Endothelial cell of umbilical vein (primary cell): ENCODE measurements around the gene CCN5. TPM values are rescaled to one million over a fixed set of nuclear protein-coding genes. Genes with fewer than 3 reads are reported as not detected.
A peak's percentile ranks its signal among the peaks of the same experiment; 100 is the strongest.

Experiments
- BruUV-seq: library from RNA; stranded (reverse); fragments of 400-500 nt; replicated peaks from 2 replicates; lab custom pipeline; 2021; lab: Mats Ljungman, UMichigan
- CTCF ChIA-PET: fragments of 300-600, 350-600 bp; sonication (Branson Sonifier 250); formaldehyde crosslinking; loops from one replicate; lab custom pipeline; 2021; ENCODE audit warnings: antibody characterized with exemption, inconsistent platforms; lab: Charles Lee
- POLR2A ChIA-PET: fragments of 300-600, 350-600 bp; sonication (Branson Sonifier 250); formaldehyde crosslinking; loops from one replicate; lab custom pipeline; 2021; ENCODE audit warnings: antibody characterized with exemption, inconsistent platforms; lab: Charles Lee
- DNase-seq: peaks from one replicate; pipeline ENCODE4 v3.0.0-alpha.2; 2011; ENCODE audit warnings: low read depth, low spot score
- FAIRE-seq: peaks from 2 replicates; lab custom pipeline; 2011; peaks lifted over from hg19 to GRCh38; lab: Jason Lieb, UNC
- H2AFZ ChIP-seq: 2 replicates; pipeline ENCODE4 v1.6.0; 2012; ENCODE audit warnings: low read depth, low read length, control low read depth, inconsistent platforms
- H3K27ac ChIP-seq: 2 replicates; pipeline ENCODE4 v1.5.1; 2011; ENCODE audit warnings: low read depth, mild to moderate bottlenecking, control low read depth, low read length, moderate library complexity; ENCODE audit not compliant: insufficient read depth
- H3K27me3 ChIP-seq, 2 experiments: 2 replicates each; pipeline versions ENCODE4 v1.6.0 to v1.6.1; 2011; ENCODE audit warnings: low read length in 2 of 2, mixed read lengths in 1 of 2; ENCODE audit not compliant: control insufficient read depth in 2 of 2, insufficient read depth in 2 of 2
- H3K36me3 ChIP-seq, 2 experiments: 2 replicates in 1 of 2; 3 replicates in 1 of 2; pipeline ENCODE4 v1.5.1; 2011; ENCODE audit warnings: low read length in 2 of 2, mild to moderate bottlenecking in 1 of 2, moderate library complexity in 1 of 2; ENCODE audit not compliant: control insufficient read depth in 2 of 2, insufficient read depth in 2 of 2; ENCODE audit errors: extremely low read depth in 1 of 2
- H3K4me1 ChIP-seq: 3 replicates; pipeline ENCODE4 v1.5.1; 2011; ENCODE audit warnings: mild to moderate bottlenecking, low read length; ENCODE audit not compliant: control insufficient read depth, insufficient read depth; ENCODE audit errors: extremely low read depth
- H3K4me2 ChIP-seq: 2 replicates; pipeline ENCODE4 v1.6.1; 2011; ENCODE audit warnings: low read length, control low read depth, mixed read lengths; ENCODE audit not compliant: insufficient read depth
- H3K4me3 ChIP-seq, 3 experiments: fragments of 200-600 bp in 1 of 3; sonication (generic), shearing (Covaris generic) in 1 of 3; replicated peaks in 1 of 3; 2 replicates each; pipeline ENCODE4 v1.5.1; 2011 to 2016; ENCODE audit warnings: control low read depth in 3 of 3, low read length in 3 of 3, mild to moderate bottlenecking in 2 of 3, inconsistent platforms in 1 of 3, low read depth in 1 of 3, moderate library complexity in 1 of 3; ENCODE audit not compliant: insufficient read depth in 1 of 3
- H3K79me2 ChIP-seq: 2 replicates; pipeline ENCODE4 v1.6.0; 2012; ENCODE audit warnings: low read length, inconsistent platforms; ENCODE audit not compliant: control insufficient read depth, insufficient read depth
- H3K9ac ChIP-seq: replicated peaks from 2 replicates; pipeline ENCODE3; 2011; ENCODE audit warnings: low read length, control low read depth; ENCODE audit not compliant: insufficient read depth; ENCODE audit errors: extremely low read depth
- H3K9me1 ChIP-seq: replicated peaks from 3 replicates; pipeline ENCODE4 v1.6.0; 2011; ENCODE audit warnings: mild to moderate bottlenecking, low read length; ENCODE audit not compliant: control insufficient read depth, insufficient read depth; ENCODE audit errors: extremely low read depth
- H3K9me3 ChIP-seq: replicated peaks from 2 replicates; pipeline ENCODE4 v1.5.1; 2012; ENCODE audit warnings: low read length, inconsistent platforms; ENCODE audit not compliant: control insufficient read depth, insufficient read depth
- H4K20me1 ChIP-seq: replicated peaks from 2 replicates; pipeline ENCODE3; 2011; ENCODE audit warnings: mild to moderate bottlenecking, low read length; ENCODE audit not compliant: control insufficient read depth, insufficient read depth; ENCODE audit errors: extremely low read depth
- CTCF ChIP-seq, 2 donors: IDR thresholded peaks; 1 replicate in 1 of 2; 2 replicates in 1 of 2; pipeline ENCODE4 v1.5.1; 2011; ENCODE audit warnings: low read length in 2 of 2, mild to moderate bottlenecking in 2 of 2, moderate library complexity in 2 of 2, control low read depth in 1 of 2, inconsistent platforms in 1 of 2, low read depth in 1 of 2; ENCODE audit not compliant: insufficient read depth in 1 of 2; ENCODE audit errors: extremely low read depth in 1 of 2
- EZH2 ChIP-seq: IDR thresholded peaks from 2 replicates; pipeline ENCODE4 v1.6.1; 2012; ENCODE audit warnings: borderline replicate concordance, low read depth, mild to moderate bottlenecking, moderate library complexity, low read length, inconsistent platforms; ENCODE audit not compliant: severe bottlenecking
- GATA2 ChIP-seq: IDR thresholded peaks from 2 replicates; pipeline ENCODE4 v1.7.0; 2011; ENCODE audit warnings: low read depth, mild to moderate bottlenecking, moderate library complexity, mixed read lengths, low read length; ENCODE audit not compliant: insufficient read length, insufficient read depth
- JUN ChIP-seq: IDR thresholded peaks from 2 replicates; pipeline ENCODE4 v1.6.1; 2011; ENCODE audit warnings: borderline replicate concordance, low read depth; ENCODE audit not compliant: insufficient read length, insufficient read depth
- POLR2A ChIP-seq: IDR thresholded peaks from 2 replicates; pipeline ENCODE4 v1.6.1; 2012; ENCODE audit warnings: low read depth, mild to moderate bottlenecking, control low read depth, low read length
- dilution Hi-C: fragments of 300-500 bp; cut with MboI; formaldehyde crosslinking; loops from one replicate; pipeline ENCODE4 v1.15.0; 2019; ENCODE audit warnings: low sequenced_read_pairs; ENCODE audit not compliant: extremely low pct_ligation_motif_present
- intact Hi-C: fragments of 100-400 bp; cut with micrococcal nuclease; formaldehyde crosslinking; loops from one replicate; pipeline ENCODE4 v1.10.0; 2022
- polyA plus RNA-seq, 4 experiments: library from polyadenylated mRNA; depleted of rRNA in 3 of 4; stranded (reverse) in 3 of 4; unstranded in 1 of 4; fragments of >200 nt; gene quantifications; 2 replicates each; pipeline versions ENCODE4 v1.2.1 to v1.2.3, GENCODE V29; 2011 to 2012; ENCODE audit warnings: missing spikeins in 1 of 4
- total RNA-seq: library from RNA; stranded (reverse); gene quantifications from 2 replicates; pipeline ENCODE4 v1.2.3, GENCODE V29; 2021
- TF ChIP-seq, protein P1 (sequence below): IDR thresholded peaks from 2 replicates; pipeline ENCODE4 v1.6.1; 2011; ENCODE audit not compliant: insufficient read depth, insufficient read length

The CCN5 gene
- total and polyA plus RNA-seq, 2 donors (not counting 3 experiments of a cell fraction or from before 2014, with no cell fraction given) = 0.03 TPM; not detected in 1

- Histone ChIP-seq H3K4me3 (no peak overlapping the region), H3K9me3 (no peaks in the 10 kb centered on the region), H4K20me1 (no peaks in the 10 kb centered on the region), H2AFZ (peak overlapping the region; percentile 91), H3K9me1 (no peaks in the 10 kb centered on the region), H3K27me3 (peaks cover 0 to under 1% of the 10 kb centered on the region in 2 experiments), H3K9ac (no peak overlapping the region), H3K4me2 (peak overlapping the region; percentile 8), H3K4me1 (no peaks in the 10 kb centered on the region), H3K79me2 (no peaks in the 10 kb centered on the region), H3K36me3 (no peaks in the 10 kb centered on the region), H3K27ac (no peak overlapping the region)
- CTCF ChIA-PET = interaction anchor here (1.2 to 2.8 kb wide), 3 partner anchors 11 to 53 kb away, joined by 3 to 20 read pairs (median 3); no protein-coding TSS in a partner anchor
- BruUV-seq = no TSS peak
- DNase-seq (peak; percentile 79), FAIRE-seq (peak; percentile 87)
- intact Hi-C loops = loop anchor here (10.0 kb wide), 2 partner anchors 202 to 262 kb away; partner anchors contain the start of gene TTPAL
- POLR2A ChIA-PET = no interaction called here
- dilution Hi-C loops = no loop called here
- TF ChIP-seq, protein P1, sequence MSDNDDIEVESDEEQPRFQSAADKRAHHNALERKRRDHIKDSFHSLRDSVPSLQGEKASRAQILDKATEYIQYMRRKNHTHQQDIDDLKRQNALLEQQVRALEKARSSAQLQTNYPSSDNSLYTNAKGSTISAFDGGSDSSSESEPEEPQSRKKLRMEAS = peak; percentile 77
- TF ChIP-seq POLR2A = no peak
Measured at GRCh38 chr20:44736170-44737021, 21.2 kb downstream of the CCN5 start.

- no peak overlapping the region for H3K4me2 ChIP-seq
- no peaks in the 10 kb centered on the region for H3K36me3 ChIP-seq
- intact Hi-C loops = loop anchor here (10.0 kb wide), 2 partner anchors 202 to 262 kb away; partner anchors contain the start of gene TTPAL
- no peaks in the 10 kb centered on the region for H3K9me3 ChIP-seq
- H3K9me1 ChIP-seq = no peaks in the 10 kb centered on the region
- H3K9ac ChIP-seq = no peak overlapping the region
- DNase-seq (no peak), FAIRE-seq (no peak)
- no peaks in the 10 kb centered on the region for H3K4me1 ChIP-seq
- no peaks in the 10 kb centered on the region for H3K79me2 ChIP-seq
- ChIA-PET POLR2A (no interaction called here), CTCF (interaction anchor here (1.2 to 2.8 kb wide), 4 partner anchors 11 to 353 kb away, joined by 3 to 20 read pairs (median 3); no protein-coding TSS in a partner anchor)
- H2AFZ ChIP-seq = no peak overlapping the region
- no peaks in the 10 kb centered on the region for H4K20me1 ChIP-seq
- peaks cover 0 to 4% of the 10 kb centered on the region in 2 experiments for H3K27me3 ChIP-seq
- TF ChIP-seq EZH2 (no peak), JUN (no peak), GATA2 (no peak), CTCF (IDR thresholded peaks at IDR 0.05; ENCODE audit: extremely low read depth in 1 of 2, insufficient read depth in 1 of 2, low read depth in 1 of 2, low read length in 2 of 2) (no peak)
- H3K4me3 ChIP-seq = no peak overlapping the region
- BruUV-seq = no TSS peak
- dilution Hi-C loops = no loop called here
- H3K27ac ChIP-seq = no peak overlapping the region
Measured at GRCh38 chr20:44737116-44737515, 21.9 kb downstream of the CCN5 start.
